Measurements from ENCODE around the gene MRPS30.
"Not testable (repeated sequence)": the region's sequence is repeated elsewhere in the genome, so short reads cannot be mapped to it uniquely, and the experiment has no call there.

GRCh38 chr5:44772397-44772796 lies 36.4 kb upstream of the MRPS30 start:
- not testable (repeated sequence) for TF ChIP-seq CTCF, POLR2A (IDR thresholded peaks at IDR 0.05)
